ENCODE measurements around the gene SENP6.
"Not testable (repeated sequence)": the region's sequence is repeated elsewhere in the genome, so short reads cannot be mapped to it uniquely, and the experiment has no call there.

Gene SENP6

DNA sequence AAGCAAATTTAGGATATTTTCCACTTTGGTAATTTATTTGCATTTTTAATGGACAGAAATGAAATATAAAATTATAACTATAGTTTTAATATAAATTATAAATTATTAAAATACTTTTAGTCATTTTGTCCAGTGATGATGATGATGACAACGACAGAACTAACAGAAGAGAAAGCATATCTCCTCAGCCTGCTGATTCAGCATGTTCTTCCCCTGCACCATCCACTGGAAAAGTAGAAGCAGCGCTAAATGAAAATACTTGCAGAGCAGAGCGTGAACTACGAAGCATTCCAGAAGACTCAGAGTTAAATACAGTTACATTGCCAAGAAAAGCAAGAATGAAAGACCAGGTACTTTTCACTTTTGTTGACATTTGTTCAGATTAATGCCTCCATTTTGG, 64.9 kb downstream of the SENP6 start:
- DNase-seq, result no peak

DNA sequence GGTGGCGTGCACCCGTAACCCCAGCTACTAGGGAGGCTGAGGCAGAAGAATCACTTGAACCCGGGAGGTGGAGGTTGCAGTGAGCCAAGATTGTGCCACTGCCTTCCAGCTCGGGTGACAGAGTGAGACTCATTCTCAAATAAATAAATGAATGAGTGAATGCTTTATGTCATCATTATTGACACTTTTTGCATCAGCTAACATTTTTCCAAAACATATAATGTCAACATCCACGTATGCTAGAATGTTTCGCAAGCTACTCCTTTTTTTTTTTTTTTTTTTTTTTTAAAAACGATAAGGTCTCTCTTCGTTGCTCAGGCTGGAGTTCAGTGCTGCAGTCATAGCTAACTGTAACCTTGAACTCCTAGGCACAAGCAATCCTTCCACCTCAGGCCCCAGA, 72.2 kb downstream of the SENP6 start:
- DNase-seq, result no peak

DNA sequence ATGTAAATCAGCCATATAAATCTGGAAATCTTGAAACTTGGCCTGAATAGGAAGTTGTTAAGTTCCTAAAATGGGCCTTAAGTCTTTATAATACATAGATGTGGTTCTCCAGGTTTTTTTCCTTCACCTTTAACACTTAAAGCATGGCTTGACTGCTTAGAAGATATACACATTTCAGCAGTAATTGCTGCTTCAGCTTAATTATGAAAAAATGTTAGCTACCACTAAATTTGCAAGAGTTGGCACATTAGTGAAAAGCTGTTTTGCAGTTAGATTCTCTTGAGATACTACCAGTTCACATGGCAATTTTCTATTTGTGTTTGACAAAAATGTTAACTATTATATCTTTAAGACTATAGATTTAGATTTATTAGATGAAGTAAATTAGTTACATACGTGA, 74.7 kb downstream of the SENP6 start:
- no peak for DNase-seq

DNA sequence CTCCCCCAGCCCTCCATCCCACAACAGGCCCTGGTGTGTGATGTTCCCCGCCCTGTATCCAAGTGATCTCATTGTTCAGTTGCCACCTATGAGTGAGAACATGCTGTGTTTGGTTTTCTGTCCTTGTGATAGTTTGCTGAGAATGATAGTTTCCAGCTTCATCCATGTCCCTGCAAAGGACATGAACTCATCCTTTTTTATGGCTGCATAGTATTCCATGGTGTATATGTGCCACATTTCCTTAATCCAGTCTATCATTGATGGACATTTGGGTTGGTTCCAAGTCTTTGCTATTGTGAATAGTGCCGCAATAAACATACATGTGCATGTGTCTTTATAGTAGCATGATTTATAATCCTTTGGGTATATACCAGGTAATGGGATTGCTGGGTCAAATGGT, 80.9 kb downstream of the SENP6 start:
- DNase-seq, result not testable (repeated sequence)

DNA sequence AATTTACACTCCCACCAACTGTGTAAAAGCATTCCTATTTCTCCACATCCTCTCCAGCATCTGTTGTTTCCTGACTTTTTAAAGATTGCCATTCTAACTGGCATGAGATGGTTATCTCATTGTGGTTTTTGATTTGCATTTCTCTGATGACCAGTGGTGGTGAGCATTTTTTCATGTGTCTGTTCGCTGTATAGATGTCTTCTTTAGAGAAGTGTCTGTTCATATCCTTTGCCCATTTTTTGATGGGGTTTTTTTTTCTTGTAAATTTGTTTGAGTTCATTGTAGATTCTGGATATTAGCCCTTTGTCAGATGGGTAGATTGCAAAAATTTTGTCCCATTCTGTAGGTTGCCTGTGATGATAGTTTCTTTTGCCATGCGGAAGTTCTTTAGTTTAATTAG, 81.3 kb downstream of the SENP6 start:
- peak; percentile 2 for DNase-seq

DNA sequence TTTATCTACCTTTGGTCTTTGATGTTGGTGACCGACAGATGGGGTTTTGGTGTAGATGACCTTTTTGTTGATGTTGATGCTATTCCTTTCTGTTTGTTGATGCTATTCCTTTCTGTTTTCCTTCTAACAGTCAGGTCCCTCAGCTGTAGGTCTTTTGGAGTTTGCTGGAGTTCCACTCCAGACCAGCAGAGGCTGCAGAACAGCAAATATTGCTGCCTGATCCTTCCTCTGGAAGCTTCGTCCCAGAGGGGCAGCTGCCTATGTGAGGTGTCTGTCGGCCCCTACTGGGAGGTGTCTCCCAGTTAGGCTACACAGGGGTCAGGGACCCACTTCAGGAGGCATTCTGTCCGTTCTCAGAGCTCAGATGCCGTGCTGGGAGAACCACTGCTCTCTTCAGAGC, 85.9 kb downstream of the SENP6 start:
- DNase-seq, result not testable (repeated sequence)

DNA sequence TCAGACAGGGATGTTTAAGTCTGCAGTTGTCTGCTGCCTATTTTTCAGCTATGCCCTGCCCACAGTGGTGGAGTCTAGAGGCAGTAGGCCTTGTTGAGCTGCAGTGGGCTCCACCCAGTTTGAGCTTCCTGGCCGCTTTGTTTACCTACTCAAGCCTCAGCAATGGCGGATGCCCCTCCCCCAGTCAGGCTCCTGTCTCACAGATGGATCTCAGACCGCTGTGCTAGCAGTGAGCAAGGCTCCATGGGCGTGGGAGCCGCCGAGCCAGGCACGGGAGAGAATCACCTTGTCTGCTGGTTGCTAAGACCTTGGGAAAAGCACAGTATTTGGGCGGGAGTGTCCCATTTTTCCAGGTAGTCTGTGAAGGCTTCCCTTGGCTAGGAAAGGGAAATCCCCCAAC, 86.3 kb downstream of the SENP6 start:
- DNase-seq, result peak in 1 of 2 experiments; percentile 8

DNA sequence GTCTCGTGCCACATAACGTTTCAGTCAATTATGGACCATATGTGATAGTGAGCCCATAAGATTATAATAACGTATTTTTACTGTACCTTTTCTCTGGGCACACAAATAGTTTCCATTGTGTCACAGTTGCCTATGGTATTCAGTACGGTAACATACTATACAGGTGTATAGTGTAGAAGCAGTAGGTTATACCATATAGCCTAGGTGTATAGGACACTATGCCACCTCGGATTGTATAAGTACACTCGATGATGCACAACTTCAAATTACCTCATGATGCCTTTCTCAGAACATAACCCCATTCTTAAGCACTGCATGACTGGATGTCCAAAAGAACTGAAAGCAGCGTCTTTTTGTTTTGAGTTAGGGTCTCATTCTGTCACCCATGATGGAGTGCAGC, 87.9 kb downstream of the SENP6 start:
- no peak for DNase-seq

DNA sequence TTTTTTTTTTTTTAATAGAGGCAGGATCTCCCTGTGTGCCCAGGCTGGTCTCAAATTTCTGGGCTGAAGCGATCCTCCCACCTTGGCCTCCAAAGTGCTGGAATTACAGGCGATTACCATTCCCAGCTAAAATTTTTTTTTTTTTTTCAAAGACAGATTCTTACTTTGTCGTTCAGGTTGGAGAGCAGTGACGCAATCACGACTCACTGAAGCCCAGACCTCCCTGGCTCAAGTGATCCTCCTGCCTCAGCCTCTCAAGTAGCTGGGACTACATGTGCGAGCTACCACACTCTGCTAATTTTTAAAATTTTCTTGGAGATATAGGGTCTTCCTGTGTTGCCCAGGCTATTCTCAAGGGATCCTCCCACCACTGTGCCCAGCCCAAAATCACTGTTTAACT, 89.3 kb downstream of the SENP6 start:
- DNase-seq, result no peak

DNA sequence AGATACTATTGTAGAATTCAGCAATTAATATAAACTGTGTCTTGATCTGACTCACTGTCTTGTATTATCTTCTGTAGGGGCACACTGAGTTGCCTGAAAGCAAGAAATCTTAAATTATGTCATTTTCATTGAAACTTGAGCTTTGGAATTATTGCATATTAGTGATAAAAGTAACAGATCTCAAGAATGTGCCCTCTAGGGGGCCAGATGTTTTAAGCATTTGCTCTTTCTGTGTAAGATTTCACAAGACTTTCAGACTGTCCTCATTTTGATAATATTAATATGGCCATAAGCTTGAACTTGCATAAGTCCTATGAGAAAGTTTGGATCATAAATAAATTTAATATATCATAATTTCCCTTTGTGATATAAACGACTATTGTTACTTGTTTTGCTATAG, 91.9 kb downstream of the SENP6 start:
- no peak for DNase-seq

DNA sequence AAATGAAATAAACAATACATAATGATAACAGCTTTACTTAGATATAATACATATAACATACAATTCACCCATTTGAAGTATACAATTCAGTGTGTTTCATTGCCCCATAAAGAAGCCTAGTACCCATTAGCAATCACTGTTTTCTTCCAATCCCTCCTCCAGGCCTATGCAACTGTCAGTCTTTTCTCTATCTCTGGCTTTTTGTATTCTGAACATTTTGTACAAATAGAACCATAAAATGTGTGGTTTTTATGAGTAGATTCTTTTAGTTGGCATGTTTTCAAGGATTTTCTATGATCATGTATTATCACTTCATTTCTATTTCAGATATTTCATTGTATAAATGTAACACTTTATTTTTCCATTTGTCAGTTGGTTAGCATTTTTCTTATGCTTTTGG, 92.7 kb downstream of the SENP6 start:
- no peak for DNase-seq

DNA sequence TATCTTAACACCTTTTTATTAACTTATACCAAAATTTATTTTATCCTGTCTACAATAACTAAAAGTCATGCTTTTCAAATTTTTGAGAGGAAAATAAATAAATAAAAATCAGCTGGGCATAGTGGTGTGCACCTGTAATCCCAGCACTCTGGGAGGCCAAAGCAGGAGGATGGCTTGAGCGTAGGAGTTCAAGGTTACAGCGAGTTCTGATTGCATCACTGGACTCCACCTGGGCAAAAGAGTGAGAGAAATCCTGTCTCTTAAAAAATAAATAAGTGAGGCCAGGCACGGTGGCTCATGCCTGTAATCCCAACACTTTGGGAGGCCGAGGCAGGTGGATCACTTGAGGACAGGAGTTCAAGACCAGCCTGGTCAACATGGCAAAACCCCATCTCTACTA, 106.7 kb downstream of the SENP6 start:
- DNase-seq, result not testable (repeated sequence)

DNA sequence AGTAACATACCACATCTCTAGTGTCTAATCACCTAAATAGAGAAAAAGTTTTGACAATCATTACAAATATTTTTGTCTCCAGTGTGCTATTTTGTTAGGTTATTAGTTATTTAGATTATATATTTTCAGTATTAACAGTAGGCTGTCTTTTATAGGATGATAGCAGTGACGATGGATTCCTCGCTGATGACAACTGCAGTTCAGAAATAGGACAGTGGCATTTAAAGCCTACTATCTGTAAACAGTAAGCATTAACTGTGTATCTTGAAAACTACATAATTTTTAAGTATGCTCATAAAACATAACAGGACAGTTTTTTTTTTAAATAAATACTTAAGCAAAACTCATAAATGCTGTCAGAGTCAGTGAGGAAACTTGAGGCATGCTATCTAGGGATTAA, 109.5 kb downstream of the SENP6 start:
- DNase-seq, result no peak

DNA sequence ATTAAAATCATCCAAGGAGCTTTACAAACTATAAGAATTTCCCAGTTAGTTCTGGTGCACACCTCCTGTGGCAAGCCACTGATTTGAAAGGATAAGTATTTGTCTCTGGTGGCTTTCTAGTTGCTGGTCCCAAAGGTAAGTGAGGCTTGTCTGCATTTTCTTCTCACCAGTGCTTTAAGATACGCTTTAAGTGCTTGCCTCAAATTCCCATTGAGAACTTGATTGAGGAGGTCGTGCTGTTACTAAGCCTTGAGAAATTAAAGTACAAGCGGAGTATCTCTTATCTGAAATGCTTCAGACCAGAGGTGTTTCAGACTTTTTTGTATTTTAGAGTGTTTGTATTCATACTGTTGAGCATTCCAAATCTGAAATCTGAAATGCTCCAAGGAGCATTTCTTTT, 117.5 kb downstream of the SENP6 start:
- no peak for DNase-seq

DNA sequence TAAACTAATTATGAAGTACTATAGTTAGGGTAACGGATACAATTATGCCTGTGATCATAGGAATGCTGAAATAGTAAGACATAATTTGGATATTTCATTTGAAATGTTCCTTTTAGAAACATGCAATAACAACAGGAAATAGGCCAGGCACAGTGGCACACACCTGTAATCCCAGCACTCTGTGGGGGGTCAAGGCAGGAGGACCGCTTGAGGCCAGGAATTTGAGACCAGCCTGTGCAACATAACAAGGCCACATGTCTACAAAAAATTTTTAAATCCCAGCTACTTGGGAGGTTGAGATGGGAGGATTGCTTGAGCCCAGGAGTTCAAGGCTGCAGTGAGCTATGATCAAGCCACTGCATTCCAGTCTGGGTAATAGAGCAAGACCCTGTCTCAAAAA, 121.7 kb downstream of the SENP6 start:
- DNase-seq, result no peak

DNA sequence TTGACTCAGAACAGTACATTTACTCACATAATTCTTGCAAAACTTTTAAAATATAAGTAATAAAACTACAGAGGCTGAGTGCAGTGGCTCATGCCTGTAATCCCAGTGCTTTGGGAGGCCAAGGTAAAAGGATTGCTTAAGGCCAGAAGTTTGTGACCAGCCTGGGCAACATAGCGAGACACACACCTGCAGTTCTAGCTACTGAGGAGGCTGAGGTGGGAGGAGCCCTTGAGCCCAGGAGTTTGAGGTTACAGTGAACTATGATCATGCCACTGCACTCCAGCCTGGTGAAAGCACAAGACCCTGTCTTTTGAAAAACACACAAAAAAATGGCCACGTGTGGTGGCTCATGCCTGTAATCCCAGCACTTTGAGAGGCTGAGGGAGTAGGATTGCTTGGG, 125.5 kb downstream of the SENP6 start:
- DNase-seq, result no peak

DNA sequence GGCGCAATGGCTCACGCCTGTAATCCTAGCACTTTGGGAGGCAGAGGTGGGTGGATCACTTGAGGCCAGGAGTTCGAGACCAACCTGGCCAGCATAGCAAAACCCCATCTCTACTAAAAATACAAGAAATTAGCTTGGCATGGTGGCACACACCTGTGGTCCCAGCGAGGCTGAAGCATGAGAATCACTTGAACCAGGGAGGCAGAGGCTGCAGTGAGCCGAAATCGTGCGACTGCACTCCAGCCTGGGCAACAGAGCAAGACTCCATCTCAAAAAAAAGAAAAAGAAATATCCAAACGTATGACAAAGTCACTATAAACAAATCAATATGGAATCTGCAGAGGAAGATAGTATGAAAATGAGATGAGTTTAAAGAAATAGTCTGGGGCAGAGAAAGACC, 129.3 kb downstream of the SENP6 start:
- not testable (repeated sequence) for DNase-seq

DNA sequence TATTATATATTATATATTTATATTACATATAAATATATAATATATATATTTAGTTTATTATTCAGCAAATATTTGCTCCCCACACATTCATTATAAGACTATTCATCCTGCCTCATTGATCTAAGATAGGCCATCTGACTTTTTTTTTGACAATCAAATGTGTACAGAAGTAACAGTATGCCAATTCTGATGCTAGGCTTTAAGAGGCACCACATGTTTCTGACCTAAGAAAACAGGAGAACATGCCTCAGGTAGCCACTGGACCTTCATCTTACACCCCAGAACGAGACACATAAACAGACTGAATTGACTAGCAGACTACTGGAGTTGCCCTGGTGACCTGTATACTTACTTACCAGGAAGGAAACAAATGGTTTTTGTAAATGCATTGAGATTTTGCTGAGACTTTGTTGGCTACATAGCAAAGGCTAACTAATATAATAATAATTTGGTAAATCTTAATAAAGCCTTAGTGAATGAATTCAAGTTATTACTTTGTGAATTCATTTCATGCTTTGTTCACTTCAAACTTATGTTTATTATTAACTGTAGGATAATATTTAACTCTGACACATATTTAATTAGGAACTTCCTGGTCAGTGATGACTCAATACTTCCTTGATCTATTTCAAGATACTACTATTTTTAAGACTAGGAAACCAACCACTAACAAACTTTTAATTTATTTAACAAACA, 134.0 kb downstream of the SENP6 start:
- no peak for DNase-seq

DNA sequence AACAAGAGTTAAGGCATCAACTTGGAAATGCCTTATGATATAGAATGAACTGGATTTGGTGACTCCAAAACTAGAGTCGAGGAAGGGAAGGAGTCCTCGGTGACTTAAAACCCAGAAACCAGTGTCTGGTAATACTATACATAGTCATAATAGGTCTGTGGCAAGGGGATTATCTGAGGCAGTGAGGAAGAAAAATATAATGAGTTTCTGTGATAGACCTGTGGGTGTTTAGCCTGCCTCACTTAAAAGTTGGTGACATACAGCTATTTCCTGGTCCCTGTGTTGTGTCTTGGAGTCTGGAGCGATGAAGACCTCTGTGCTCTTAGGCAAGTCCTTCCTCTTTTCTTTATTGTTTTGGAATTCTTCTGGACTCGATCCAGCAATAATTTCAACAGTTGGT, 142.3 kb downstream of the SENP6 start:
- DNase-seq, result no peak

DNA sequence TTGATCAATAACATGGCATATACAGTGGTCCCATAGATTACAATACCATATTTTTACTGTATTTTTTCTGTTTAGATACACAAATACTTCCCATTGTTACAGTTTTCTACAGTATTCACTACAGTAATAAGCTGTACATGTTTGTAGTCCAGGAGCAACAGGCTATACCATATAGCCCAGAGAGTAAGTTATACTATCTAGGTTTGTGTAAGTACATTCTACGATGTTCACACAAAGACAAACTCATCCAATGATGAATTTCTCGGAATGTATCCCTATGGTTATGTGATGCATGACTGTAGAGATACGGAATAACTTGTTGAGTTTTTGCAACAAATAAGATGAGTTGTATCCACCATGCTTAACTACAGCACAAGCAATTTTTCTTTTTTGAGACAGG, 143.7 kb downstream of the SENP6 start:
- no peak for DNase-seq

DNA sequence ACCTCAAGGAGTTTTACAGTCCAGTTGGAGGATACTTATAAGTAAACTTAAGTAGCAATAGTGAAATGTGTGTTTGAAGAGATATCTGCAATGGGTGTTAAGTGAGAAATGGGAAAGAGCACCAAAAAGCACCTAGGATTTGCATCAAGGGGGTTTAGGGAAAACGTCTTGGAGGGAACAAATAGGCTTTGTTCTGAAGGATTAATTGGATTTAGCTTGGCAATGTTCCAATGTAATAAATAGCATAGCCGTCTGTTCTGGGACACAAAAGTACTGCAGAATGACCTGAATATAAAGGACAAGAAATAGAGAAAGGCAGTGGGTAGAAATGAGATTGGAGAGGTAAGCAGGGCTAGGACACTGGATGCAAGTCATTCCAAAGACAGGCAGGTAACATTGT, 144.5 kb downstream of the SENP6 start:
- peak in 1 of 2 experiments; percentile 8 for DNase-seq

DNA sequence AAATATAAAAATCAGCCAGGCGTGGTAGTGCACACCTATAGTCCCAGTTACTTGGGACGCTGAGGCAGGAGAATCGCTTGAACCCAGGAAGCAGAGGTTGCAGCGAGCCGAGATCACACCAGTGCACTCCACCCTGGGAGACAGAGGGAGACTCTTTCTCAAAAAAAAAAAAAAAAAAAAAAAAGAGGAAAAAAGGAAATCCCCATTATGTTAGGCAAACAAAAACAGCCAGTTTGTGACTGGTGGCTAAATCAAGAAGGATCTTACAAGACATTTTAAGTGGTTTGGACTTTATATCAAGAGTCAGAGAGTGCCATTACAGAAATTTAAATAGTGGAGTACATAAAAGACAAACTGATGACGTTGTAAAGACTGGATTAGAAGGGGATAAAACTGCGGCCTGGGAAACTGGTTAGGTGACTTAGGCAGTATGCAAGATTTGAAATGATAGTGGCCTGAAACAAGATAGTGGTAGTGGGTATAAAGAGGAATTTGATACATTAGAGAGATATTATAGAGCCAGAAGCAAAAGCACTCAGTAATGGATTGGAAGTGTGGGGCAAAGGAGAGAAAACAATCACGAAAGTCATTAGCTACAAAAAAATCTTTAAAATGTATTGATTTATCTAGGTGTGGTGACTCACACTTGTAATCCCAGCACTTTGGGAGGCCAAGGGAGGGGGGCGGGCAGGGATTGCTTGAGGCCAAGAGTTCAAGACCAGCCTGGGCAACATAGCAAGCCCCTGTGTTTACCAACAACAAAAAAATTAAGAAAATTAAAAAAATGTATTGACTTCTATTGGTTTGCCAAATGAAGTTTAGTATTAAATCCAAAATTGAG, 145.7 kb downstream of the SENP6 start:
- peak; percentile 44 to 58 for DNase-seq

DNA sequence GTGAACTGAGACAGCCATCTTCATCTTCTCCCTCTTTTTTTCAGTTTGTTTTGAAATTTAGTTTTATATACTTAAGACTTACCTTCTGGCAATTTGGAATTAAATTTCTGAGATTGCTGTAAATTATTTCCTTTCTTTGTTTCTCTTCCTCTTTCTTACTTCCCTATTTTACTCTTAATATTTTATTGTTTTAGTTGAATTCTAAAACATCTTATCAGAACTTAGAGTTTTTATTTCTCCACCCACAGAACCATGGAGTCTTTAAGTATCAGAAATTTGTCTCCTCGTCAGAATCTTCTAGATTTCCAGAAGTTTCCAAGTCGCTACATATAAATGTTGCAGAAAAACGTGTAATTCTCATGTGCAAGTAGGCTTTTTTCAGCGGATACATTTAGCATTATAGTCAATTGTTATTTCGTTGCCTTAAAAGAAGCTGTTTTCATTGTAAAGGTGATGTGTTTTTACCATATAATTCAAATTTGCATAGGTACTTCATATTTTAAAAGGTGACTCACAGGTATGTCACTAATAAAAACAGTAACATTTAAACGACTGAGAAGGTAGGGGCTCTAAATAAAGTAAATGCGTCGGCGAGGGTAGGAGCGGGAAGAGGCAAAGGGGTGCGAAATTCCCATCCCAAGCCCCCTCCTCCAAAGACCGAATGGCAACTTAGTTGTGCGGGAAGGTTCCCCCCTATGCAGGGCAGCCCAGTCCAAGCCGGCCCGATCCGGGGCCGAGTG, 146.5 kb downstream of the SENP6 start:
- no peak for DNase-seq

All from NCI-H526 (cell line).